Measurements from ENCODE around the gene TET3. TPM values are rescaled to one million over a fixed set of nuclear protein-coding genes. Genes with fewer than 3 reads are reported as not detected.

Gene TET3
- total RNA-seq, 3 donors from 2014 or later (not counting 1 experiment from before 2014, with no cell fraction given): 40.0 to 47.9 (median 45.3) TPM

- Histone ChIP-seq H3K9me3 (ENCODE audit: control insufficient read depth, insufficient read depth, low read length) (peaks cover 2% of the 10 kb centered on the region), H3K36me3 (ENCODE audit: control insufficient read depth, insufficient read depth, low read length) (no peaks in the 10 kb centered on the region), H3K27me3 (ENCODE audit: control insufficient read depth, insufficient read depth, low read length) (no peaks in the 10 kb centered on the region), H3K4me3 (ENCODE audit: low read length) (no peak overlapping the region), H3K27ac (ENCODE audit: low read length) (no peak overlapping the region), H3K4me1 (ENCODE audit: control insufficient read depth, insufficient read depth, low read length) (peaks cover 16% of the 10 kb centered on the region)
- no peak overlapping the region for H3K4me3 Mint-ChIP-seq
- peak overlapping the region; percentile 30 to 70 for H3K27ac Mint-ChIP-seq
- intact Hi-C loops (cut with micrococcal nuclease): no loop called here
- no peaks in the 10 kb centered on the region for H3K27me3 Mint-ChIP-seq (ENCODE audit: low read depth in 2 of 2)
- TF ChIP-seq, protein P1, sequence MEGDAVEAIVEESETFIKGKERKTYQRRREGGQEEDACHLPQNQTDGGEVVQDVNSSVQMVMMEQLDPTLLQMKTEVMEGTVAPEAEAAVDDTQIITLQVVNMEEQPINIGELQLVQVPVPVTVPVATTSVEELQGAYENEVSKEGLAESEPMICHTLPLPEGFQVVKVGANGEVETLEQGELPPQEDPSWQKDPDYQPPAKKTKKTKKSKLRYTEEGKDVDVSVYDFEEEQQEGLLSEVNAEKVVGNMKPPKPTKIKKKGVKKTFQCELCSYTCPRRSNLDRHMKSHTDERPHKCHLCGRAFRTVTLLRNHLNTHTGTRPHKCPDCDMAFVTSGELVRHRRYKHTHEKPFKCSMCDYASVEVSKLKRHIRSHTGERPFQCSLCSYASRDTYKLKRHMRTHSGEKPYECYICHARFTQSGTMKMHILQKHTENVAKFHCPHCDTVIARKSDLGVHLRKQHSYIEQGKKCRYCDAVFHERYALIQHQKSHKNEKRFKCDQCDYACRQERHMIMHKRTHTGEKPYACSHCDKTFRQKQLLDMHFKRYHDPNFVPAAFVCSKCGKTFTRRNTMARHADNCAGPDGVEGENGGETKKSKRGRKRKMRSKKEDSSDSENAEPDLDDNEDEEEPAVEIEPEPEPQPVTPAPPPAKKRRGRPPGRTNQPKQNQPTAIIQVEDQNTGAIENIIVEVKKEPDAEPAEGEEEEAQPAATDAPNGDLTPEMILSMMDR (IDR thresholded peaks at IDR 0.05): no peak
- 87% methylated on average over 3 of the region's 3 CpGs for WGBS (ENCODE audit: insufficient coverage)
- DNase-seq (no peak), ATAC-seq (no peak)
- no peaks in the 10 kb centered on the region for H3K36me3 Mint-ChIP-seq
- H3K4me1 Mint-ChIP-seq: peaks cover 51 to 58% of the 10 kb centered on the region in 2 donors
- no peaks in the 10 kb centered on the region for H3K9me3 Mint-ChIP-seq
Measured at GRCh38 chr2:73993376-73993775, 8.7 kb downstream of the TET3 start.

- no peaks in the 10 kb centered on the region for H3K27me3 Mint-ChIP-seq (ENCODE audit: low read depth in 2 of 2)
- Histone ChIP-seq H3K36me3 (ENCODE audit: control insufficient read depth, insufficient read depth, low read length) (no peaks in the 10 kb centered on the region), H3K27ac (ENCODE audit: low read length) (no peak overlapping the region), H3K27me3 (ENCODE audit: control insufficient read depth, insufficient read depth, low read length) (no peaks in the 10 kb centered on the region), H3K4me1 (ENCODE audit: control insufficient read depth, insufficient read depth, low read length) (peaks cover 13% of the 10 kb centered on the region), H3K9me3 (ENCODE audit: control insufficient read depth, insufficient read depth, low read length) (peaks cover 2% of the 10 kb centered on the region), H3K4me3 (ENCODE audit: low read length) (no peak overlapping the region)
- TF ChIP-seq, protein P1 (IDR thresholded peaks at IDR 0.05): no peak
- peak overlapping the region; percentile 30 to 70 for H3K27ac Mint-ChIP-seq
- intact Hi-C loops (cut with micrococcal nuclease): no loop called here
- H3K36me3 Mint-ChIP-seq: no peaks in the 10 kb centered on the region
- H3K4me3 Mint-ChIP-seq: no peak overlapping the region
- WGBS (ENCODE audit: insufficient coverage): 75% methylated on average over 4 of the region's 4 CpGs
- no peak for ATAC-seq
- H3K4me1 Mint-ChIP-seq: peaks cover 52 to 59% of the 10 kb centered on the region in 2 donors
- no peaks in the 10 kb centered on the region for H3K9me3 Mint-ChIP-seq
- no peak for DNase-seq
Measured at GRCh38 chr2:73993778-73994177, 9.1 kb downstream of the TET3 start.

GRCh38 chr2:73994178-73994831 lies 9.6 kb downstream of the TET3 start:
- Histone ChIP-seq H3K36me3 (ENCODE audit: control insufficient read depth, insufficient read depth, low read length) (no peaks in the 10 kb centered on the region), H3K27ac (ENCODE audit: low read length) (no peak overlapping the region), H3K4me3 (ENCODE audit: low read length) (no peak overlapping the region), H3K4me1 (ENCODE audit: control insufficient read depth, insufficient read depth, low read length) (peaks cover 9% of the 10 kb centered on the region), H3K27me3 (ENCODE audit: control insufficient read depth, insufficient read depth, low read length) (no peaks in the 10 kb centered on the region), H3K9me3 (ENCODE audit: control insufficient read depth, insufficient read depth, low read length) (peaks cover 2% of the 10 kb centered on the region)
- Mint-ChIP-seq H3K4me1 (peaks cover 53 to 59% of the 10 kb centered on the region in 2 donors), H3K27ac (peak overlapping the region; percentile 30 to 70), H3K36me3 (no peaks in the 10 kb centered on the region), H3K9me3 (no peaks in the 10 kb centered on the region), H3K4me3 (no peak overlapping the region), H3K27me3 (ENCODE audit: low read depth in 2 of 2) (no peaks in the 10 kb centered on the region)
- TF ChIP-seq, protein P1 (IDR thresholded peaks at IDR 0.05): no peak
- WGBS (ENCODE audit: insufficient coverage): 89% methylated on average over 8 of the region's 8 CpGs
- intact Hi-C loops (cut with micrococcal nuclease): no loop called here
- ATAC-seq (no peak), DNase-seq (no peak)

DNA sequence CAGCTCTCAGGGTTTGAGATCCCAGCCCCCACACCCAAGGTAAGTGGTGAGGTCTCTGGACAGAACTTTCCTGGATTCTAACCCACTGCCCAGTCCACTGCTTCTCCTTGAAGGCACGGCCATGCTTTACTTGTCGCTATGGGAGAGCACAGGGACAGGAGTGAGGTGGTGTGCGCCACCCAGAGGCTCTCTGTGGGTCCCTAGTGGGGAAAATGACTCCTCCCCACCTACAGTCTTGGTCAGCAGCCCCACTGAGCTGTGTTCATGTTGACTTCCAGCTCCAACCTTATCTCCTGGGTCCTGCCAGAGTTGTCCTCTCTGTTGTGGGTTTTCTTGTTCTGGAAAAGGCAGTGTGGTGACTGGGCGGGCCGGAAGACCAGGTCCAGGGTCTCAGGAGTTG lies 11.1 kb downstream of the TET3 start:
- Mint-ChIP-seq H3K27me3 (ENCODE audit: low read depth in 2 of 2) (no peaks in the 10 kb centered on the region), H3K9me3 (no peaks in the 10 kb centered on the region), H3K4me1 (peaks cover 48 to 59% of the 10 kb centered on the region in 2 donors), H3K36me3 (no peaks in the 10 kb centered on the region), H3K27ac (no peak overlapping the region), H3K4me3 (no peak overlapping the region)
- Histone ChIP-seq H3K9me3 (ENCODE audit: control insufficient read depth, insufficient read depth, low read length) (peaks cover 2% of the 10 kb centered on the region), H3K4me1 (ENCODE audit: control insufficient read depth, insufficient read depth, low read length) (peaks cover 7% of the 10 kb centered on the region), H3K27ac (ENCODE audit: low read length) (no peak overlapping the region), H3K4me3 (ENCODE audit: low read length) (no peak overlapping the region), H3K36me3 (ENCODE audit: control insufficient read depth, insufficient read depth, low read length) (no peaks in the 10 kb centered on the region), H3K27me3 (ENCODE audit: control insufficient read depth, insufficient read depth, low read length) (no peaks in the 10 kb centered on the region)
- TF ChIP-seq, protein P1 (IDR thresholded peaks at IDR 0.05): no peak
- intact Hi-C loops (cut with micrococcal nuclease): no loop called here
- WGBS (ENCODE audit: insufficient coverage): 95% methylated on average over 3 of the region's 5 CpGs
- ATAC-seq: peak in 1 of 3 donors; percentile 38
- DNase-seq: no peak

Measured in natural killer cell (primary cell).